HAP-1 (cell line): ENCODE results near the gene APCDD1L.
A peak's percentile ranks its signal among the peaks of the same experiment; 100 is the strongest.

Source experiments
- DNase-seq, 2 experiments: peaks; one replicate each; pipeline ENCODE4 v3.0.0-alpha.2; 2016 to 2020; ENCODE audit warnings: low spot score in 2 of 2
- H3K27me3 ChIP-seq: fragments of 250-450 bp; sonication (Bioruptor Pico); 2 replicates; pipeline ENCODE4 v1.5.1; 2020; ENCODE audit warnings: low read depth, mild to moderate bottlenecking, moderate library complexity
- H3K36me3 ChIP-seq: fragments of 250-450 bp; sonication (Bioruptor Pico); replicated peaks from 2 replicates; pipeline ENCODE4 v1.5.1; 2020; ENCODE audit warnings: mild to moderate bottlenecking
- H3K4me1 ChIP-seq: fragments of 250-450 bp; sonication (Bioruptor Pico); 2 replicates; pipeline ENCODE4 v1.5.1; 2020; ENCODE audit warnings: mild to moderate bottlenecking
- H3K4me3 ChIP-seq: fragments of 250-450 bp; sonication (Bioruptor Pico); 2 replicates; pipeline ENCODE4 v1.5.1; 2020; ENCODE audit warnings: mild to moderate bottlenecking, moderate library complexity
- H3K9me3 ChIP-seq: fragments of 250-450 bp; sonication (Bioruptor Pico); 2 replicates; pipeline ENCODE4 v1.5.1; 2020; ENCODE audit warnings: mild to moderate bottlenecking, moderate library complexity
- in situ Hi-C: fragments of 300-500 bp; cut with MboI; formaldehyde crosslinking; loops from 3 replicates; pipeline ENCODE4 v1.14.3; 2020; ENCODE audit warnings: low sequenced_read_pairs, inconsistent platforms, mixed read lengths

Gene APCDD1L

DNA sequence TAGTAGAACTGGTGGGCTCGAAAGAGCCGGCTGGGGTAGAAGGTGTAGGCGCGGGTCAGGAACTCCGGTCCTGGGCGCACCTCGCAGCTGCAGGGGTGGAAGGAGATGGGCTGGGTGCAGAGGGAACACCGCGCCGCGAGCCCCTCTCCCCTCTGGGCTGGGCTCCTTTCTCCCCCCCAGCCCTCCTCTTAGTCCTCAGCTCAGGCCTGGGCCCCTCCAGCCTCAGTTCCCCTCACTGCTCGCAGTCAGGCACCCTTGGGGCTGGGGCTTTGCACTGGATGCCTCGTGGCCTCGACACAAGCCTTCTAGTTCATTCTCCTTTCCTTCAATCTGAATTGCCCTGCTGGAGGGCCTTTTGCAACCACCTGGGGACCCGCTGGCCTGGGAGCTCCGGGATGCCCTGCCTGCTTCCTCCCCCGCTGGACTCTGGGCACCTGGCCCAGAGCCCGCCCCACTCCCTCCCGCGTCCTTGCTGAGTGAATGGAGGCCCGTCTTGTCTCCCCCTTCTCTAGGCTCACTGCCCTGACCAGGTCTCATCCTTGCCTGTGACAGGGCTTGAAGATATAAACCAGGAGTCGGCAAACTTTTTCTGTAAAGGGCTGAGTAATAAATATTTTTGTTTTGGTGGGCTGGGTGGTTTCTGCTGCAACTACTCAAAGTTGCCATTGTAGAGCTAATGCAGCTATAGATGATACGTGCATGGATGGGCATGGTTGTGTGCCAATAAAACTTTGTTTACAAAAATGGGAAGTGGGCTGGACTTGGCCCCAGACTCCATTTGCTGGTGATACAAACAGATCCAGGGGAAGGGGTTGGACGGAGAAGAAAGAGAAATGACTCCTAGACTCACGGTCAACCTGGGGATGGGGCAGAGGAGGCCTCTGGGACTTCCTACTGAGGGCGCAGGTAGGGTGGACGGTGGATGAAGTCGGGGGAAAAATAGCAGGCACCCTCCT lies 47.3 kb downstream of the APCDD1L start:
- Histone ChIP-seq H3K4me3 (no peak overlapping the region), H3K4me1 (no peaks in the 10 kb centered on the region), H3K9me3 (no peaks in the 10 kb centered on the region), H3K36me3 (no peaks in the 10 kb centered on the region), H3K27me3 (no peaks in the 10 kb centered on the region)
- in situ Hi-C loops = no loop called here
- DNase-seq = no peak

DNA sequence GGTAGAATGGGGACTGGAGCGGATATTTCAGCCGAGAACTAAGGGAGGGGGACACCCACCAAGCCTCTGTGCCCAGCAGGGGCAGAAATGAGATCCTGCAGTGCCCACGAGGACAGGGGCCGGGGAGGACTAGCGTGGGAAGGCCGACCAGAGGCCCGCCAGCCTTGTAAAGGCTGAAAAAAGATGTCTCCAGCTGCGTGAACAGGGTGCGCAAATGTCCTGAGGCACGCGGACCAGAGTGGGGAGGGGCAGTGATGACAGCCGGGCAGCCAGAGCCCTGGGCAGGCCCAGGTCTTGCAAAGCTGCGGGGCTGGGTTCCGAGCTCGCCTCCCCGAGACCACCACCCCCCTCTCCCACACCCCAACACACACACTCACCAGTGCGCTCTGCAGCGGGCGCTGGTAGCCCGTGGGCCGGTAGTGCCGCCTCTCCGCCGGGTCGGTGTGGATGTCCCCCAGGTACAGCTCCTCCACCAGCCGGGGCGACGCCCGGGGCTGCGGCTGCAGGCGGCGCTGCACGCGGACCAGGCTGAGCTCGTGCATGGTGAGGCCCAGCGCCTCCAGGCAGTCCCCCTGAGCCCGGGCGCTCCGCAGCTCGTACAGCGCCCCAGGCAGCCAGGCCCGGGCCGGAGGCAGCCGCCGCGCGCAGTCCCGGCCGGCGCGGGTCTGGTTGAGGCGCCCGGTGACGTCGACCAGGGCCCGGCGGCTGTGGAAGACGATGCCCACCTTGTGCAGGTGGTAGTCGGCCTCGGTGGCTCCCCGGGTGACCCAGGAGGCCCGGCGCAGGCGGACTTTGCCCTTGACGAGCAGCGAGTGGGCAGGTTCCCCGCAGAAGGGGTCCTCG lies 48.2 kb downstream of the APCDD1L start:
- Histone ChIP-seq H3K9me3 (no peaks in the 10 kb centered on the region), H3K27me3 (no peaks in the 10 kb centered on the region), H3K36me3 (no peaks in the 10 kb centered on the region), H3K4me3 (no peak overlapping the region), H3K4me1 (no peaks in the 10 kb centered on the region)
- in situ Hi-C loops = no loop called here
- DNase-seq = no peak

DNA sequence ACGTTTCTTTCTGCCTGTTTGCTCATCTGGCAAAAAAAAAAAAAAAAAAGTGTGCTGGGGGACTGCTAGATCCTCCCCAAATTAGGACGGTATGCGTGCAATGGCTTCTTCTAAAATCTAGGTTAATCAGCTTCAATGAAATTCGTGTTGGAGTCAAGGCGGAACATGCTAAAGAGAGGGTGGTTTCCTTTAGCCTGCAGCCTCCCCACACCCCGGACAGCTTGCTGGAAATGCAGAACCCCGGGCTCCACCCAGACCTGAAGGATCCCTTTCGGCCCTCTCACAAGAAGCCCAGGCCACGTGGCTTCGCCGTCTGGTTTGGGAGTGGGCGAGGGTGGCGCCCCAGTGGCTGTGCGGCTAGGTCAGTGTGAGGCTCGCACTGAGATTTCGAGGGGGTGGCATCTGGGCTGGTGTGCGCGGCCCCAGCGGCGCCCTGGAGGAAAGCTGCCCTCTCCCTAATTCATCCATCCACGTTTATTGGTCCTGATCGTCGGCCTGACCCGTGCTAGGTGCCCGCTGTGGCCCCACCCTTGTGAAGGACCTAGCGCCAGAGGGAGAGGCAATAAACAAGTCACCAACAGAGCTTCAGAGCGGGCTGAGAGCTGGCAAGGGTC lies 49.0 kb downstream of the APCDD1L start:
- Histone ChIP-seq H3K4me3 (no peak overlapping the region), H3K27me3 (no peaks in the 10 kb centered on the region), H3K9me3 (no peaks in the 10 kb centered on the region), H3K36me3 (no peaks in the 10 kb centered on the region), H3K4me1 (no peaks in the 10 kb centered on the region)
- in situ Hi-C loops = no loop called here
- no peak for DNase-seq

DNA sequence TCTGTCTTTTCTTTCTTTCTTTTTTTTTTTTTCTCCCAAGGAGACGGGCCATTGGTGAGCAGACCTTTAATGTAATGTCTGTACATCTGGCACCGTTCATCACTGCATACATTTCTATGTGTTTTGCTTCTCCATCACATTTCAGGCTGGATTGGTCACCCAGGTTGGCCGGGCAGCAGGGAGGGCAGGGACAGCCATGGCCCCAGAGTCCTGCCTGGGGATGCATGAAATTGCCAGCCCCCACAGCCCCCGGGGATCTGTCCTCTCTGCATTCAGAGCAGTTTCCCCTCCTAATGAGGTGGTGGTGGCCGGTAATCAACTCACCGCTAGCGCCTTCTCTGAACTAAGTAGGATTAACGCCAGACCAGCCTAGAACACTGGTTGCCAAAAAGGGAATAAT lies 50.4 kb downstream of the APCDD1L start:
- DNase-seq = no peak
- no peaks in the 10 kb centered on the region for H3K27me3 ChIP-seq
- H3K36me3 ChIP-seq = no peaks in the 10 kb centered on the region
- H3K4me3 ChIP-seq = no peak overlapping the region
- H3K4me1 ChIP-seq = no peaks in the 10 kb centered on the region
- in situ Hi-C loops = no loop called here
- no peaks in the 10 kb centered on the region for H3K9me3 ChIP-seq

DNA sequence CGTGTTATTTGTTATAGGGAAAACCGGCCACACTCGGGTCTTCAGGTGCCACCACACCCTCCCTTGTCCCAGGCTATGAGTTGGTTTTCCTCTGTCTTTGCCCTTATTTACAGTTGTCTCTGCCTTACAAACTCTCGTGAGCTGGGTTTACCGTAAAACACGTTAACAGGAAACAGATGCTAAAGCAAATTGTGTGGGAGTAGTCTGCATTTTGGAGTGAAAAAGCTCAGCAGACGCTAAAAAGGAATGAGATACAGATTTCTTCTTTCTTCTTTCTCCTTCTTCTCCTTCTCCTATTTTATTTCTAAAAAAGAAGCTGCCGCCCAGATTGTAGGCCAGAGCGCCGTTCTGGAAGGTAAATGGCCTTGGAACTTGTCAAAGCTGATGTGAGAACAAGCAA lies 51.9 kb downstream of the APCDD1L start:
- H3K27me3 ChIP-seq = no peaks in the 10 kb centered on the region
- no peak overlapping the region for H3K4me3 ChIP-seq
- H3K4me1 ChIP-seq = no peaks in the 10 kb centered on the region
- no peaks in the 10 kb centered on the region for H3K36me3 ChIP-seq
- in situ Hi-C loops = no loop called here
- DNase-seq = no peak
- H3K9me3 ChIP-seq = no peaks in the 10 kb centered on the region

DNA sequence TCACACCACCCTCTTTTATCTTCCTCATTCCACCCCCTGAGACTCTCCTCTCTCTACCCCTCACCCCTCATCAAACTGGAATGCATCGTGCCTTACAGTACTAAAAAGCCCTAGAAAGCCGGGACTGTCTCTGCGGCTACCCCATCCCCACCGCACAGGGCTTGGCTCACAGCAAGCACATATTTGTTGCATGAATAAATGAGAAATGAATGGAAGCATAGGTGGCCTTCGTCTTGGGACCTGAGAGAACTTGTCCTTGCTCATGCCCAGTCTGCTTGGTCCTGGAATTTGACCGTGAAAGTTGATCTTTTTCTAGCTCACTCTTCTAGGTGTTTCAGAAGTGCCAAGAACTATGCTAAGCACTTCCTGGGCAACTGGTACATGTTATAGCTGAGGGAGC lies 53.3 kb downstream of the APCDD1L start:
- Histone ChIP-seq H3K27me3 (no peaks in the 10 kb centered on the region), H3K9me3 (no peaks in the 10 kb centered on the region), H3K36me3 (no peaks in the 10 kb centered on the region), H3K4me1 (no peaks in the 10 kb centered on the region), H3K4me3 (no peak overlapping the region)
- DNase-seq = no peak
- in situ Hi-C loops = no loop called here

DNA sequence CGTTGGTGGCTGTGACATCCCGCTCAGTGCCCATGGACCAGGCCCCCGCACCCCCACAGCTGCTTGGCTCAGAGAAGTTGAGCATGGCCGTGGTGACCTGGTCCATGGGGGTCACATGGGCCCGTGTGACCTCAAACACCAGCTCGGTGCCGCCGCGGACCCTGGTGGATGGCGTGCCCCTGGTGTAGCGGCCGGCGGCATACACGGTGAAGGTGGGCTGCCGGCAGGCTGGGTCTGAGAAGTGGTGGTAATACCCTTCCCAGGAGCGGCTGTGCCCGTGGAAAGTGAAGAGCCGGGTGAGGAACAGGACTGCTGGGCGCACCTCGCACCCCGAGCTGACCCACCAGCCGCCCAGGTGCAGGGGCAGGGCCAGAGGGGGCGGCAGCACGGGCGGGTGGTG lies 54.1 kb downstream of the APCDD1L start:
- H3K36me3 ChIP-seq = no peaks in the 10 kb centered on the region
- H3K4me3 ChIP-seq = no peak overlapping the region
- DNase-seq = no peak
- no peaks in the 10 kb centered on the region for H3K4me1 ChIP-seq
- no peaks in the 10 kb centered on the region for H3K9me3 ChIP-seq
- no peaks in the 10 kb centered on the region for H3K27me3 ChIP-seq
- in situ Hi-C loops = no loop called here

DNA sequence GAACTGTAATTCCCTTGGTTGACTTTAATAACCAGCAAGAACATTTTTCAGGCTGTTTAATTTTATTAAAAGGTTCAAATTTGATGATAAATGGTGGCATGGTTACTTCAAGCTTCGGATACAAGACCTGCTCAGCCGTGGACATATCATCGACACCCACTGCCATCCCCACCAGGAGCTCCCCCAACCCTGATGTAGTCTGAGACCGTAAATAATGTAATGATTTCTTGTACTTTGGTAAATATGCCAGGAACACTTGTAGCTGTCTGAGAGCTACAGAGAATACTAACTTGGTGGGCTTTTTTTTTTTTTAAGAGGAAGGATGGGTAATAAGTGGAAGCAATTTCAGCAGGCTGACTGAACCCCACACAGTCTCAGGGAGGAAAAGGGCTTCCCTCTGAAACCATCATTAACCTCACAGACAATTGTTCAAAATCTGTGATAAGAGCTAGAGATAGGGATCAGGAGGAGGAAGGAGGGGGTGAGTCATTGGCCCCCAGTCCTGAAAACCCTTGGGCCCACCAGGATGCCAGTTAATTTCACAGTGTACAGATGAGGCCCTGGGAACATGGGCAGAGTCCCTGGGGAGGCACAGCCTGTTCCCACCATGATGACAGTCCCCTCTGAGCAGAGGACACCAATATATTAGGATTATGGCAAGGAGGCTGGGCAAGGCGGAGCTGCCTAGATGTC lies 56.0 kb downstream of the APCDD1L start:
- Histone ChIP-seq H3K27me3 (no peaks in the 10 kb centered on the region), H3K36me3 (no peaks in the 10 kb centered on the region), H3K4me1 (no peaks in the 10 kb centered on the region), H3K4me3 (no peak overlapping the region), H3K9me3 (no peaks in the 10 kb centered on the region)
- no peak for DNase-seq
- in situ Hi-C loops = no loop called here

DNA sequence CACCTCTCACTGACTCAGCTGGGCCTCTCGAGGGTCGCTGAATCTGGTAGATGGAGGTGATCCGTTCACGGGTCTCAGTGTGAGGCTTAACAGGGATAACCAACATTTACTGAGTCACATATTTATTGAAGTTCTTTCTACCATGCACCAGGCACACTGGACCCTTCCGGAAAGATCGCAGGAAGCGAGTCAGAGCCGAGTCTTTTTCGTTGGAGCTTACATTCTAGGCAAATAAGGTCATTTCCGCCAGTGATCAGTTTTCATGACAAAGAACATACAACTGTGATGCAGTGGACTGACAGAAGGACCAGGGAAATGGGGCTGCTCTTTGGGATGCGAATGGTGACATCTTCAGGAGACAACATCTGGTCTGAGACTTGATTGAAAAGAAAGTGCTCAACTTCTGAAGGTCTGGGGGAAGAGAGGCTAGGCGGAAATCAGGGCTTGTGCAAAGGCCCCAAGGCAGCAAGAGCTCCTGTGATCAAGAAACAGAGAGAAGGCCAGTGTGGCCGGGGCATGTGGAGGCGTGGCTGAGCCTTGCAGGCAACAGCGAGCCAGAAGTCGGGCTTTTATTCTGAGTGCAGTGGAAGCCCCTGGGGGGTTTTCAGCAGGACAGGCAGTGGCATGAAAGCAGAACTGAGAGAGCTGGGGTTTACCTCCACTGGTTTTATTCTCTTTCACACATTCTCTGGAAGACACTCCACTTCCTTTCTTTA lies 56.7 kb downstream of the APCDD1L start:
- H3K36me3 ChIP-seq = no peaks in the 10 kb centered on the region
- H3K4me1 ChIP-seq = no peaks in the 10 kb centered on the region
- DNase-seq = peak in 1 of 2 experiments; percentile 18
- H3K27me3 ChIP-seq = no peaks in the 10 kb centered on the region
- H3K9me3 ChIP-seq = no peaks in the 10 kb centered on the region
- H3K4me3 ChIP-seq = no peak overlapping the region
- in situ Hi-C loops = no loop called here

DNA sequence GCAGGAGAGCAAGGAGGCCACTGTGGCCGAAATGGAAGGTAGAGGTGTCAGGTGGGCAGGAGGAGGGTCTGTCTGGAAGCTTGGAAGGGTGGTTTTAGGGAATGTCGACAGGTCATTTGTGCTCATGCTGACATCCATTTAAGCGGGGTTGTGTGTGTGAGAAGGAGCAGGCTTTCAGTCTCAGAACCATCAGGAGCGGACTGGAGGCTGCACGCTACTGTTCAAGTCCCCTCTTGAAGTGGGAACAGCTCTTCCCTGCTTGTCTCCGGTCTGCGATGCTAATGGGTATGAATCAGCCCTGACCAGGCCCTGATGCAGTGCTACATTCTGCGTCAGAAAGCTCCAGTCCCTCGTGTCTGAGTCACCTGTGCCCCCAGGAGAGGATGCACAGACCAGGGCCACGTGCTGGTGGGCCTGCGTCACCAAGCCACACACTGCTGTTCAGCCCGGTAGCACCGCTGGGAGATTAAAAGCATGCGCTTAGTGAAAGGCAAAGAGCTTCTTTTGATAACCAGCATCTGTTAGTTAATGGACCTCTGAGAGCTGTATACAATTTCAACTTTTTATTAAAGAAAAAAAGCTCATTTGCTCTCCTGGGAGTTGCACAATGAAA lies 58.0 kb downstream of the APCDD1L start:
- no peaks in the 10 kb centered on the region for H3K9me3 ChIP-seq
- in situ Hi-C loops = no loop called here
- no peak for DNase-seq
- no peaks in the 10 kb centered on the region for H3K27me3 ChIP-seq
- no peaks in the 10 kb centered on the region for H3K4me1 ChIP-seq
- H3K4me3 ChIP-seq = no peak overlapping the region
- no peaks in the 10 kb centered on the region; the same call in 1 of the 2 replicates for H3K36me3 ChIP-seq

DNA sequence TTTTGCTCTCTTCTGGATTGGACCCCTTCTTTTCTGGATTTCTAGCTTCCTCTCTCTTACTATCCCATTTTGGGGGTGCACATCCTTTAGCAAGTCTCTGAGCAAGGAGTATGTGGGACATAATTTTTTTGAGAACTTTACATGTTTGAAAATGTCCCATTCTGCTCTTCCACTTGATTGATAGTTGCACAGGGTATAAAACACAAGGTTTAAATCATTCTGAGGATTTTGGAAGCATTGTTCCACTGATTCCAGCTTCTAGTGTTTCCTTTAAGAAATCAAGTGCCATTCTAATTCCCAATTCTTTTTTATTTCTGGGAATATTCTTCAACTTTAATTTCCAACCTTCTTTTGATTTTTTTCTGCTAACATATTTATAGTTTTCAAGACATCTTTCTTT lies 60.7 kb downstream of the APCDD1L start:
- in situ Hi-C loops = no loop called here
- Histone ChIP-seq H3K27me3 (no peaks in the 10 kb centered on the region), H3K36me3 (no peaks in the 10 kb centered on the region; the same call in none of the 2 replicates)

DNA sequence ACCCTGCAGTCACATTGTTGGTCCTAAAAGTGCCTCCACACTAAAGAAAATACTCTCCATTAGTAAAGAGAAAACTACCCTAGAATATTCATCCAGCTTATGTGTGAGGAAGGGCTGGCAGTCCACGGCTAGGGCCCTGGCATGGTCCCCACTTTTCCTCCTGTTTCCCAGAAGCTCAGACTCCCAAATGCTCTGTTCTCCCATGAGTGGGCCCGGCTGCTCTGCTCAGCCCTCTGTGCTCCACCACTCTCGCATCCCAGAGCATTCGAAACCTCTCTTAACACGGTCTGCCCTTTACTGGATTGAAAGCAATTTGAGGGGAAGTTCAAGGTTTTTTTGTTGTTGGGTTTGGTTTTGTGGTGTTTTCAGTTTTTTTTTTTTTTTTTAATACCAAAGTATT lies 61.8 kb downstream of the APCDD1L start:
- no peaks in the 10 kb centered on the region for H3K27me3 ChIP-seq
- H3K9me3 ChIP-seq = no peaks in the 10 kb centered on the region
- in situ Hi-C loops = no loop called here
- H3K36me3 ChIP-seq = no peaks in the 10 kb centered on the region; the same call in none of the 2 replicates
- H3K4me3 ChIP-seq = no peak overlapping the region
- no peak for DNase-seq
- no peaks in the 10 kb centered on the region for H3K4me1 ChIP-seq

More for the DNA sequence above, 60.7 kb downstream of the APCDD1L start:
- DNase-seq = no peak
- no peaks in the 10 kb centered on the region for H3K4me1 ChIP-seq
- no peak overlapping the region for H3K4me3 ChIP-seq
- H3K9me3 ChIP-seq = no peaks in the 10 kb centered on the region
